Measurements from ENCODE around the gene TMEM225B. TPM values are rescaled to one million over a fixed set of nuclear protein-coding genes. Genes with fewer than 3 reads are reported as not detected.
A peak's percentile ranks its signal among the peaks of the same experiment; 100 is the strongest.
"Not testable (repeated sequence)": the region's sequence is repeated elsewhere in the genome, so short reads cannot be mapped to it uniquely, and the experiment has no call there.

Gene TMEM225B, protein sequence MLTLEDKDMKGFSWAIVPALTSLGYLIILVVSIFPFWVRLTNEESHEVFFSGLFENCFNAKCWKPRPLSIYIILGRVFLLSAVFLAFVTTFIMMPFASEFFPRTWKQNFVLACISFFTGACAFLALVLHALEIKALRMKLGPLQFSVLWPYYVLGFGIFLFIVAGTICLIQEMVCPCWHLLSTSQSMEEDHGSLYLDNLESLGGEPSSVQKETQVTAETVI
- total RNA-seq (2.6 TPM), polyA plus RNA-seq (ENCODE audit: insufficient read depth, low read depth, low replicate concordance) (1.6 TPM)
- long read RNA-seq, donor 1, result 0 reads
- long read RNA-seq, donor 2, result 0 reads
- long read RNA-seq, donor 3, result 0 reads
- long read RNA-seq, donor 4, result 0 reads
- long read RNA-seq, donor 5, result 0 reads
- long read RNA-seq, donor 6, result 0 reads
- long read RNA-seq, donor 7, partial matches to known transcripts, result 0 of 1 reads
- long read RNA-seq, donor 7, other reads (novel, unspliced or antisense), result 1 of 1 reads
- long read RNA-seq, donor 8, result 0 reads
- long read RNA-seq, donor 9, result 0 reads
- long read RNA-seq, donor 10, result 0 reads

GRCh38 chr7:99597762-99598501 lies at the start of gene TMEM225B:
Gene TMEM225B, plus strand, starts transcription at chr7:99598267. Its CDS starts 6,122 bp downstream, at chr7:99604389.
- H3K27ac ChIP-seq (ENCODE audit: low read depth in 2 of 2, low read length in 2 of 2), result no peak within 1 kb of the TSS
- H3K4me3 ChIP-seq (ENCODE audit: low read length in 3 of 3), result no peak within 1 kb of the TSS
- no peaks in the 10 kb centered on the region for H3K27me3 ChIP-seq (ENCODE audit: control insufficient read depth, insufficient read depth, low read length)
- peak in 1 of 5 donors; percentile 67 for DNase-seq
- no peak within 1 kb of the TSS for H3K9ac ChIP-seq (ENCODE audit: low read length in 3 of 3)
- H3K9me3 ChIP-seq (ENCODE audit: control insufficient read depth in 2 of 3, insufficient read depth in 1 of 3, low read length in 3 of 3), result no peaks in the 10 kb centered on the region
- no peak for FAIRE-seq
- no peaks in the 10 kb centered on the region for H3K4me1 ChIP-seq (ENCODE audit: control insufficient read depth in 2 of 3, insufficient read depth in 2 of 3, low read depth in 1 of 3, low read length in 3 of 3)
- intact Hi-C loops (cut with DNase I), result no loop called here
- H3K36me3 ChIP-seq (ENCODE audit: control insufficient read depth in 2 of 3, insufficient read depth in 3 of 3, low read length in 3 of 3), result no peaks in the 10 kb centered on the region
- TF ChIP-seq CTCF (IDR thresholded peaks at IDR 0.05; ENCODE audit: borderline replicate concordance, extremely low read depth, insufficient read depth), result no peak

DNA sequence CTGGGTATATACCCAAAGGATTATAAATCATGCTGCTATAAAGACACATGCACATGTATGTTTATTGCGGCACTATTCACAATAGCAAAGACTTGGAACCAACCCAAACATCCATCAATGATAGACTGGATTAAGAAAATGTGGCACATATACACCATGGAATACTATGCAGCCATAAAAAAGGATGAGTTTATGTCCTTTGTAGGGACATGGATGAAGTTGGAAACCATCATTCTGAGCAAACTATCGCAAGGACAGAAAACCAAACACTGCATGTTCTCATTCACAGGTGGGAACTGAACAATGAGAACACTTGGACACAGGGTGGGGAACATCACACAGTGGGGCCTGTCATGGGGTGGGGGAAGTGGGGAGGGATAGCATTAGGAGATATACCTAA lies 48.5 kb upstream of the TMEM225B start:
- H3K4me3 ChIP-seq (ENCODE audit: low read length in 3 of 3); H3K9ac ChIP-seq (ENCODE audit: low read length in 3 of 3); H3K9me3 ChIP-seq (ENCODE audit: control insufficient read depth in 2 of 3, insufficient read depth in 1 of 3, low read length in 3 of 3); intact Hi-C loops (cut with DNase I); DNase-seq; H3K27ac ChIP-seq (ENCODE audit: low read depth in 2 of 2, low read length in 2 of 2); H3K4me1 ChIP-seq (ENCODE audit: control insufficient read depth in 2 of 3, insufficient read depth in 2 of 3, low read depth in 1 of 3, low read length in 3 of 3); H3K27me3 ChIP-seq (ENCODE audit: control insufficient read depth, insufficient read depth, low read length); FAIRE-seq: not testable (repeated sequence)
- H3K36me3 ChIP-seq (ENCODE audit: control insufficient read depth in 2 of 3, insufficient read depth in 3 of 3, low read length in 3 of 3), result peaks cover 6 to 12% (median 7%) of the 10 kb centered on the region in 3 donors

- no peak for FAIRE-seq
- Histone ChIP-seq H3K4me1 (ENCODE audit: control insufficient read depth in 2 of 3, insufficient read depth in 2 of 3, low read depth in 1 of 3, low read length in 3 of 3) (peaks cover 0 to 9% (median 0%) of the 10 kb centered on the region in 3 donors), H3K27me3 (ENCODE audit: control insufficient read depth, insufficient read depth, low read length) (no peaks in the 10 kb centered on the region), H3K9me3 (ENCODE audit: control insufficient read depth in 2 of 3, insufficient read depth in 1 of 3, low read length in 3 of 3) (peaks cover 0 to 3% (median 2%) of the 10 kb centered on the region in 3 donors), H3K27ac (ENCODE audit: low read depth in 2 of 2, low read length in 2 of 2) (peak overlapping the region in 1 of 2 donors; percentile 71), H3K36me3 (ENCODE audit: control insufficient read depth in 2 of 3, insufficient read depth in 3 of 3, low read length in 3 of 3) (peaks cover 6 to 12% (median 7%) of the 10 kb centered on the region in 3 donors), H3K4me3 (ENCODE audit: low read length in 3 of 3) (peak overlapping the region; percentile 74 to 95 (median 88)), H3K9ac (ENCODE audit: low read length in 3 of 3) (peak overlapping the region; percentile 88 to 98 (median 91))
- intact Hi-C loops (cut with DNase I), result no loop called here
- DNase-seq, result peak in 3 of 5 donors; percentile 15 to 45 (median 32)
- TF ChIP-seq CTCF (IDR thresholded peaks at IDR 0.05; ENCODE audit: borderline replicate concordance, extremely low read depth, insufficient read depth), result no peak
These were observed 46.7 kb upstream of the TMEM225B start for GRCh38 chr7:99551334-99551733.

Data from kidney (tissue), 22 donors.